ENCODE measurements around the gene TBC1D1.

TBC1D1 gene

GRCh38 chr4:38181286-38181685, 290.4 kb downstream of the TBC1D1 start:
- no peak for DNase-seq
- in situ Hi-C loops (cut with MboI; ENCODE audit: low pct_unique_long_range_greater_than_20kb, low sequenced_read_pairs): loop anchor here (25.0 kb wide), 1 partner anchor 506 kb away; no protein-coding TSS in a partner anchor

GRCh38 chr4:38182334-38182998, 291.6 kb downstream of the TBC1D1 start:
- no peak for DNase-seq
- in situ Hi-C loops (cut with MboI; ENCODE audit: low pct_unique_long_range_greater_than_20kb, low sequenced_read_pairs): loop anchor here (25.0 kb wide), 1 partner anchor 505 kb away; no protein-coding TSS in a partner anchor

- in situ Hi-C loops (cut with MboI; ENCODE audit: low pct_unique_long_range_greater_than_20kb, low sequenced_read_pairs): loop anchor here (25.0 kb wide), 1 partner anchor 503 kb away; no protein-coding TSS in a partner anchor
- DNase-seq: peak; percentile 54
These were observed 293.5 kb downstream of the TBC1D1 start for GRCh38 chr4:38184404-38184803.

- DNase-seq: no peak
- in situ Hi-C loops (cut with MboI; ENCODE audit: low pct_unique_long_range_greater_than_20kb, low sequenced_read_pairs): loop anchor here (25.0 kb wide), 1 partner anchor 502 kb away; no protein-coding TSS in a partner anchor
These were observed 294.7 kb downstream of the TBC1D1 start for GRCh38 chr4:38185406-38186144.

- in situ Hi-C loops (cut with MboI; ENCODE audit: low pct_unique_long_range_greater_than_20kb, low sequenced_read_pairs): loop anchor here (25.0 kb wide), 1 partner anchor 499 kb away; no protein-coding TSS in a partner anchor
- no peak for DNase-seq
These were observed 297.3 kb downstream of the TBC1D1 start for GRCh38 chr4:38188136-38188535.

GRCh38 chr4:38188631-38189101, 297.8 kb downstream of the TBC1D1 start:
- no peak for DNase-seq
- in situ Hi-C loops (cut with MboI; ENCODE audit: low pct_unique_long_range_greater_than_20kb, low sequenced_read_pairs): loop anchor here (25.0 kb wide), 1 partner anchor 499 kb away; no protein-coding TSS in a partner anchor

Measured in KBM-7 (cell line).